ENCODE results near the gene SPRY1.
A peak's percentile ranks its signal among the peaks of the same experiment; 100 is the strongest.

Gene SPRY1

GRCh38 chr4:123396307-123397143 is at the start of gene SPRY1:
TSS of gene SPRY1 (plus strand) at chr4:123396795. CDS start at chr4:123401592, 4,797 bp downstream.
- DNase-seq: peak; percentile 9

GRCh38 chr4:123346951-123347350 is 49.6 kb upstream of the SPRY1 start:
- no peak for DNase-seq

GRCh38 chr4:123348946-123349345 is 47.6 kb upstream of the SPRY1 start:
- DNase-seq: no peak

- DNase-seq: no peak
These were observed 47.0 kb upstream of the SPRY1 start for GRCh38 chr4:123349421-123350190.

GRCh38 chr4:123350191-123350544 is 46.4 kb upstream of the SPRY1 start:
- no peak for DNase-seq

- DNase-seq: no peak
These were observed 45.9 kb upstream of the SPRY1 start for GRCh38 chr4:123350726-123351125.

- DNase-seq: no peak
These were observed 44.9 kb upstream of the SPRY1 start for GRCh38 chr4:123351713-123352112.

- no peak for DNase-seq
These were observed 44.2 kb upstream of the SPRY1 start for GRCh38 chr4:123352240-123352945.

GRCh38 chr4:123352966-123353365 is 43.6 kb upstream of the SPRY1 start:
- no peak for DNase-seq

GRCh38 chr4:123353656-123354055 is 42.9 kb upstream of the SPRY1 start:
- DNase-seq: no peak

GRCh38 chr4:123354701-123355100 is 41.9 kb upstream of the SPRY1 start:
- DNase-seq: no peak

GRCh38 chr4:123356921-123357320 is 39.7 kb upstream of the SPRY1 start:
- no peak for DNase-seq

GRCh38 chr4:123359449-123360315 is 36.9 kb upstream of the SPRY1 start:
- DNase-seq: no peak

- no peak for DNase-seq
These were observed 35.3 kb upstream of the SPRY1 start for GRCh38 chr4:123361195-123361861.

- DNase-seq: no peak
These were observed 34.5 kb upstream of the SPRY1 start for GRCh38 chr4:123362103-123362502.

GRCh38 chr4:123363729-123364128 is 32.9 kb upstream of the SPRY1 start:
- no peak for DNase-seq

- no peak for DNase-seq
These were observed 31.7 kb upstream of the SPRY1 start for GRCh38 chr4:123364906-123365305.

GRCh38 chr4:123365412-123365811 is 31.2 kb upstream of the SPRY1 start:
- no peak for DNase-seq

GRCh38 chr4:123366144-123366748 is 30.3 kb upstream of the SPRY1 start:
- DNase-seq: no peak

- DNase-seq: no peak
These were observed 17.8 kb upstream of the SPRY1 start for GRCh38 chr4:123378794-123379193.

GRCh38 chr4:123379392-123379791 is 17.2 kb upstream of the SPRY1 start:
- DNase-seq: no peak
